Left lung (tissue), 10 donors: ENCODE measurements around the gene ATP6V1F. TPM values are rescaled to one million over a fixed set of nuclear protein-coding genes. Genes with fewer than 3 reads are reported as not detected.

ENCODE experiments used
- ATAC-seq: fragments of 200-7000 bp; cut with Tn5 transposase; one replicate; pipeline ENCODE4 v1.9.1; 2020; ENCODE audit warnings: moderate library complexity
- DNase-seq, 4 donors: peaks; one replicate each; pipeline ENCODE4 v3.0.0-alpha.2; 2013 to 2020
- H3K27ac ChIP-seq, 2 donors: fragments of 200-600 bp; sonication (generic) in 1 of 2; one replicate each; pipeline versions ENCODE4 v1.5.0 to v1.8.0; 2020 to 2021
- H3K27me3 ChIP-seq, 2 donors: fragments of 200-600 bp; sonication (generic) in 1 of 2; one replicate each; pipeline versions ENCODE4 v1.5.0 to v1.8.0; 2020 to 2021
- H3K36me3 ChIP-seq, 2 donors: fragments of 200-600 bp; sonication (generic) in 1 of 2; one replicate each; pipeline versions ENCODE4 v1.5.0 to v1.8.0; 2020 to 2021
- H3K4me1 ChIP-seq, 2 donors: fragments of 200-600 bp; one replicate each; pipeline ENCODE4 v1.8.0; 2021
- H3K4me3 ChIP-seq, 2 donors: fragments of 200-600 bp; sonication (generic) in 1 of 2; one replicate each; pipeline versions ENCODE4 v1.5.0 to v1.8.0; 2020 to 2021; ENCODE audit warnings: mild to moderate bottlenecking in 1 of 2
- H3K9me3 ChIP-seq, 2 donors: fragments of 200-600 bp; sonication (generic) in 1 of 2; one replicate each; pipeline versions ENCODE4 v1.5.0 to v1.8.0; 2020 to 2021
- intact Hi-C, 2 donors: fragments of 100-400 bp; cut with DNase I; formaldehyde crosslinking; loops; one replicate each; pipeline versions ENCODE4 v1.11.2 to v1.14.2; 2022
- polyA plus RNA-seq, 6 donors: library from polyadenylated mRNA; unstranded; fragments of 120-200 nt; gene quantifications; one replicate each; pipeline ENCODE4 v1.2.1, GENCODE V29; 2013; ENCODE audit not compliant: insufficient read length in 6 of 6
- total RNA-seq, 2 donors: library from RNA; stranded (reverse); fragmentation: NEBNext Ultra II Directional; extraction: Animal tissue kit (Norgen Biotek cat#: 25700); gene quantifications; one replicate each; pipeline ENCODE4 v1.2.1, GENCODE V29; 2021
- TF ChIP-seq, protein P1 (sequence below), 2 donors: fragments of 200-600 bp; sonication (generic) in 1 of 2; IDR thresholded peaks; one replicate each; pipeline versions ENCODE4 v1.5.0 to v1.8.0; 2021; ENCODE audit warnings: antibody characterized with exemption in 2 of 2
- donor health status: DM: no; HTN: yes; CAD: no.
- donor health status: DM: no; HTN: no; CAD: no.

Gene ATP6V1F
- total and polyA plus RNA-seq, 8 donors = 106 to 200 (median 111) TPM

DNA sequence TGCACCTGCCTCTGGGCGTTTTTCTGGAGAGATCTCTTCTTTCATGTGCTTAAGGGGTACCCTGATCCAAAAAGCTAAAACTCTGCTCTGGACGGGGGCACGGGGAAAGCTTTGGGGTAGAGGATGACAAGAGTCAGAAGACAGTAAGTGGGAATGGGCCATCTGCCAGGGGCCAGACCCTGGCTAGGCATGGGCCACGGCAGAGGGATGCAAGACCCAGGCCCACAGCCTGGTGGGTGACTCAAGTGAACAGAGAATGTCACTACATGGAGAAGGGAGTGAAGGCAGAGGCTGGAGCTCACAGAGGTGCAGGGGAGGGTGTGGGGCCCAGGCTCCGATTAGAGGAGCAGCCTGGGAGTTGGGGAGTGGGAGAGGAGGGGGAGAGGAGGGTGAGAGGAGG is 17.2 kb upstream of the ATP6V1F start:
- DNase-seq (peak in 1 of 4 donors; percentile 41), ATAC-seq (no peak)
- no peak overlapping the region for H3K4me3 ChIP-seq
- no peaks in the 10 kb centered on the region for H3K4me1 ChIP-seq
- intact Hi-C loops = no loop called here
- no peaks in the 10 kb centered on the region for H3K27me3 ChIP-seq
- no peak overlapping the region for H3K27ac ChIP-seq
- TF ChIP-seq, protein P1, sequence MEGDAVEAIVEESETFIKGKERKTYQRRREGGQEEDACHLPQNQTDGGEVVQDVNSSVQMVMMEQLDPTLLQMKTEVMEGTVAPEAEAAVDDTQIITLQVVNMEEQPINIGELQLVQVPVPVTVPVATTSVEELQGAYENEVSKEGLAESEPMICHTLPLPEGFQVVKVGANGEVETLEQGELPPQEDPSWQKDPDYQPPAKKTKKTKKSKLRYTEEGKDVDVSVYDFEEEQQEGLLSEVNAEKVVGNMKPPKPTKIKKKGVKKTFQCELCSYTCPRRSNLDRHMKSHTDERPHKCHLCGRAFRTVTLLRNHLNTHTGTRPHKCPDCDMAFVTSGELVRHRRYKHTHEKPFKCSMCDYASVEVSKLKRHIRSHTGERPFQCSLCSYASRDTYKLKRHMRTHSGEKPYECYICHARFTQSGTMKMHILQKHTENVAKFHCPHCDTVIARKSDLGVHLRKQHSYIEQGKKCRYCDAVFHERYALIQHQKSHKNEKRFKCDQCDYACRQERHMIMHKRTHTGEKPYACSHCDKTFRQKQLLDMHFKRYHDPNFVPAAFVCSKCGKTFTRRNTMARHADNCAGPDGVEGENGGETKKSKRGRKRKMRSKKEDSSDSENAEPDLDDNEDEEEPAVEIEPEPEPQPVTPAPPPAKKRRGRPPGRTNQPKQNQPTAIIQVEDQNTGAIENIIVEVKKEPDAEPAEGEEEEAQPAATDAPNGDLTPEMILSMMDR (IDR thresholded peaks at IDR 0.05) = no peak
- no peaks in the 10 kb centered on the region for H3K36me3 ChIP-seq
- H3K9me3 ChIP-seq = no peaks in the 10 kb centered on the region

DNA sequence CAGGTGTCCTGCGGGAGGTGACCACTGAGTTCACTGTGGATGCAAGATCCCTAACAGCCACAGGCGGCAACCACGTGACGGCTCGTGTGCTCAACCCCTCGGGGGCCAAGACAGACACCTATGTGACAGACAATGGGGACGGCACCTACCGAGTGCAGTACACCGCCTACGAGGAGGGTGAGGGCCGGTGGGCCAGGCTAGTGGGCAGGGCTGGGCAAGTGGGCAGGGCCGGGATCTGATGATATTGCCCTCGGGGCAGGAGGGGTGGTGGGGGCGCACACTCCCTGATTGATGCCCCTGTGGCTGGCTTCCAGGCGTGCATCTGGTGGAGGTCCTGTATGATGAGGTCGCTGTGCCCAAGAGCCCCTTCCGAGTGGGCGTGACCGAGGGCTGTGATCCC is 16.7 kb upstream of the ATP6V1F start:
- intact Hi-C loops = no loop called here

DNA sequence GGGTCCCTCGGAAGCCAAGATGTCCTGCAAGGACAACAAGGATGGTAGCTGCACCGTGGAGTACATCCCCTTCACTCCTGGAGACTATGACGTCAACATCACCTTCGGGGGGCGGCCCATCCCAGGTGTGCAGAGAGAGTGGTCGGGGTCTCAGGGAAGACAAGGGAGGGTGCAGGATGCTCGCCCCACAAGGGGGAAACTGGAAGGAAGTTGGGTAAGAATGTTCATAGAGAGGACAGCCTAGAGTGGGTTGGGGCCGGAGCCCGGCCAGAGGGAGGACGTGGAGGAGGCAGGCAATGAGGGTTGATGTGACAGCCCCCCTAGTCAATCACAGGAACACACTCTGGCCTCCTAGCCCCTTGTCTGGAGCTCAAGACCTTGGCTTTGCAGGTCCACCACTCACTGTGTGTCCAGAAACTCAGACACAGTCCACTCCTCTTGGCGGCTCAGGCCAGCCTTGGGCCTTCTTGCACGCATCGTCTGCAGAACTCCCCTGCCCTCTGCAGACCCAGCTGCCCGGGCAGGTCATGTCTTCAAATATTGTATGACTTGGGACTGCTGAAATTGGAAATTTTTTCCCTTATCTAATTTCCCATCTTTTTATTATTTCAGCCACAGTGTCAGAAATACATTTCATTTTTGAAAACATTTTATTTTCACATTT is 15.7 kb upstream of the ATP6V1F start:
- TF ChIP-seq, protein P1 (IDR thresholded peaks at IDR 0.05) = no peak
- DNase-seq = peak in 1 of 4 donors; percentile 76
- Histone ChIP-seq H3K4me1 (no peaks in the 10 kb centered on the region), H3K4me3 (no peak overlapping the region), H3K27ac (no peak overlapping the region), H3K36me3 (no peaks in the 10 kb centered on the region), H3K27me3 (no peaks in the 10 kb centered on the region), H3K9me3 (no peaks in the 10 kb centered on the region)
- ATAC-seq = no peak
- intact Hi-C loops = no loop called here

More for the DNA sequence above, 16.7 kb upstream of the ATP6V1F start:
- TF ChIP-seq, protein P1 (IDR thresholded peaks at IDR 0.05) = no peak
- no peaks in the 10 kb centered on the region for H3K9me3 ChIP-seq
- no peaks in the 10 kb centered on the region for H3K36me3 ChIP-seq
- H3K27me3 ChIP-seq = no peaks in the 10 kb centered on the region
- ATAC-seq (no peak), DNase-seq (peak in 1 of 4 donors; percentile 70)
- no peak overlapping the region for H3K4me3 ChIP-seq
- H3K4me1 ChIP-seq = no peaks in the 10 kb centered on the region
- H3K27ac ChIP-seq = no peak overlapping the region

DNA sequence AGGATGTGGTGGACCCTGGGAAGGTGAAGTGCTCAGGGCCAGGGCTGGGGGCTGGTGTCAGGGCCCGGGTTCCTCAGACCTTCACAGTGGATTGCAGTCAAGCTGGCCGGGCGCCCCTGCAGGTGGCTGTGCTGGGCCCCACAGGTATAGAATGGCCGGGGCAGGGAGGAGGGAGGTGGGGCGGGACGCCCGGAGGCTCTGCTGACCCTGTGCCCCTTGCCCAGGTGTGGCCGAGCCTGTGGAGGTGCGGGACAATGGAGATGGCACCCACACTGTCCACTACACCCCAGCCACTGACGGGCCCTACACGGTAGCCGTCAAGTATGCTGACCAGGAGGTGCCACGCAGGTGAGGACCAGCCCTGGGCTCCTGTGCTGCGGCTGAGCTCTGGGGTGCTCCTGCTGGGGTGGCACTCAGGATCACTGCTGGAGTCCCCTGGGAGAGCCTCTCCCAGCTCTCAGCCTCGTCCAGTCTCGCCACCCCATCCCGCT is 14.9 kb upstream of the ATP6V1F start:
- ATAC-seq (no peak), DNase-seq (peak in 1 of 4 donors; percentile 68)
- H3K4me3 ChIP-seq = no peak overlapping the region
- TF ChIP-seq, protein P1 (IDR thresholded peaks at IDR 0.05) = no peak
- no peaks in the 10 kb centered on the region for H3K4me1 ChIP-seq
- no peaks in the 10 kb centered on the region for H3K36me3 ChIP-seq
- no peaks in the 10 kb centered on the region for H3K9me3 ChIP-seq
- intact Hi-C loops = no loop called here
- no peak overlapping the region for H3K27ac ChIP-seq
- H3K27me3 ChIP-seq = no peaks in the 10 kb centered on the region

DNA sequence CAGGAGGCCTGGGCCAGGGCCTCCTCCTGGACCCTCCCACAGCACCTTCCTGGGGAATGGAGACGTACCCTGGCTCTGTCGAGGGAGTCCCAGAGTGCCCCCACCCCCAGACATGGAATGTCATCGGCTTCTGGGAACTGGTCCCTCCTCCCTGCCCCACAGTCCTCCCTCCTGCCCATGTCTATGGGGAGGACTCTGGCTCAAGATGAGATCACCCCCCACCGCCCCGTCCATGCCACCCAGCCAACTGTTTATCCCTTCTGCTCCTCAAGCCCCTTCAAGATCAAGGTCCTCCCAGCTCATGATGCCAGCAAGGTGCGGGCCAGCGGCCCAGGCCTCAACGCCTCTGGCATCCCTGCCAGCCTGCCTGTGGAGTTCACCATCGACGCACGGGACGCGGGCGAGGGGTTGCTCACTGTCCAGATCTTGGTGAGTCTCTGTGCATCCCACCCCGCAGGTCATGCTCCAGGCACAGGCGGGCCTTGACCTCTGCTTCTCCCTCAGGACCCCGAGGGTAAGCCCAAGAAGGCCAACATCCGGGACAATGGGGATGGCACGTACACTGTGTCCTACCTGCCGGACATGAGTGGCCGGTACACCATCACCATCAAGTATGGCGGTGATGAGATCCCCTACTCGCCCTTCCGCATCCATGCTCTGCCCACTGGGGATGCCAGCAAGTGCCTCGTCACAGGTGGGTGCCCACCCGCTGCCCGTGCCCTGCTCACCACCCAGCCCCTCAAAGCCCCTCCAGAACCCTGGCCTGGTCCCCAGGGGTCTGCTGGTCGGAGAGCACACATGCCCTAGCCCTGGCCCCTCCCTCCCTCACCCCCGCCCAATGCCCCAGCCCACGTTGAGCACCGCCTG is 14.1 kb upstream of the ATP6V1F start:
- Histone ChIP-seq H3K4me1 (no peaks in the 10 kb centered on the region), H3K9me3 (no peaks in the 10 kb centered on the region), H3K4me3 (no peak overlapping the region), H3K36me3 (no peaks in the 10 kb centered on the region), H3K27me3 (no peaks in the 10 kb centered on the region), H3K27ac (no peak overlapping the region)
- ATAC-seq = no peak
- intact Hi-C loops = no loop called here
- DNase-seq = no peak
- TF ChIP-seq, protein P1 (IDR thresholded peaks at IDR 0.05) = no peak
